ENCODE results near the gene NAA16.
"Not testable (repeated sequence)": the region's sequence is repeated elsewhere in the genome, so short reads cannot be mapped to it uniquely, and the experiment has no call there.

Gene NAA16

GRCh38 chr13:41352935-41353840 is 42.1 kb downstream of the NAA16 start:
- DNase-seq: no peak
- intact Hi-C loops (cut with DNase I): no loop called here

- intact Hi-C loops (cut with DNase I): no loop called here
Observed at GRCh38 chr13:41354416-41354815, 43.3 kb downstream of the NAA16 start.

GRCh38 chr13:41356385-41356648 is 45.2 kb downstream of the NAA16 start:
- intact Hi-C loops (cut with DNase I); DNase-seq: not testable (repeated sequence)

More at GRCh38 chr13:41354416-41354815, 43.3 kb downstream of the NAA16 start:
- DNase-seq: no peak

GRCh38 chr13:41356786-41357185 is 45.7 kb downstream of the NAA16 start:
- intact Hi-C loops (cut with DNase I): no loop called here

GRCh38 chr13:41361491-41361890 is 50.4 kb downstream of the NAA16 start:
- no peak for DNase-seq
- intact Hi-C loops (cut with DNase I): no loop called here

More at GRCh38 chr13:41356786-41357185, 45.7 kb downstream of the NAA16 start:
- no peak for DNase-seq

GRCh38 chr13:41364043-41364442 is 53.0 kb downstream of the NAA16 start:
- intact Hi-C loops (cut with DNase I): no loop called here
- DNase-seq: no peak

- intact Hi-C loops (cut with DNase I): no loop called here
- no peak for DNase-seq
Observed at GRCh38 chr13:41365631-41366030, 54.6 kb downstream of the NAA16 start.

GRCh38 chr13:41370736-41371135 is 59.7 kb downstream of the NAA16 start:
- intact Hi-C loops (cut with DNase I): no loop called here
- no peak for DNase-seq

GRCh38 chr13:41377446-41377845 is 66.4 kb downstream of the NAA16 start:
- intact Hi-C loops (cut with DNase I): no loop called here
- no peak for DNase-seq

- intact Hi-C loops (cut with DNase I): no loop called here
- no peak for DNase-seq
Observed at GRCh38 chr13:41382431-41382830, 71.4 kb downstream of the NAA16 start.

GRCh38 chr13:41383386-41383785 is 72.3 kb downstream of the NAA16 start:
- DNase-seq: no peak
- intact Hi-C loops (cut with DNase I): no loop called here

- no peak for DNase-seq
- intact Hi-C loops (cut with DNase I): no loop called here
Observed at GRCh38 chr13:41384749-41385503, 73.9 kb downstream of the NAA16 start.

- intact Hi-C loops (cut with DNase I): no loop called here
- no peak for DNase-seq
Observed at GRCh38 chr13:41386211-41386610, 75.1 kb downstream of the NAA16 start.

- intact Hi-C loops (cut with DNase I): no loop called here
- DNase-seq: no peak
Observed at GRCh38 chr13:41387576-41387975, 76.5 kb downstream of the NAA16 start.

GRCh38 chr13:41388143-41388881 is 77.2 kb downstream of the NAA16 start:
- intact Hi-C loops (cut with DNase I): no loop called here

GRCh38 chr13:41389580-41389979 is 78.5 kb downstream of the NAA16 start:
- intact Hi-C loops (cut with DNase I): no loop called here
- DNase-seq: no peak

More at GRCh38 chr13:41388143-41388881, 77.2 kb downstream of the NAA16 start:
- no peak for DNase-seq

GRCh38 chr13:41394166-41394565 is 83.1 kb downstream of the NAA16 start:
- intact Hi-C loops (cut with DNase I): no loop called here
- no peak for DNase-seq

- intact Hi-C loops (cut with DNase I): no loop called here
- DNase-seq: no peak
Observed at GRCh38 chr13:41398494-41399170, 87.6 kb downstream of the NAA16 start.

- no peak for DNase-seq
- intact Hi-C loops (cut with DNase I): no loop called here
Observed at GRCh38 chr13:41401366-41401765, 90.3 kb downstream of the NAA16 start.

GRCh38 chr13:41402691-41403511 is 91.8 kb downstream of the NAA16 start:
- intact Hi-C loops (cut with DNase I): no loop called here
- DNase-seq: no peak

All from posterior cingulate gyrus (tissue), 11 donors.